ENCODE results near the gene GPR119.

DNA sequence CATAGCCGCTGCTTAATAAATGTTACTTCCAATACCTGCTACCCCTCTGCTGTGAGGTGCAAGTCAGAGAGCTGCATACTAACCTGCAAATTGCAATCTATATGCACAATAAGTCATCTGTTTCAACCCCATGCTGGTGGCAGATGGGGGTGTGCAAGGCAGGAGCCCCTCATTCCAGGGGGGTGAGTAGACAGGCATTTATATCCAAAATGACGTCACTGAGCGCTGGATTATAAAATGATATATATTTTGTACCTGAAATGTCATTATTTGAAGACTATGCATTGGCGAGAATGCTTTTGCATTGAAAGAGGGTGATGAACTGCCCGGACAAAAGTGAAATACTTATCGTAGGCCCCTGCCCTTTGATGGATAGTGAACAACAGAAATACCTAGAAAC, 41.1 kb upstream of the GPR119 start:
- TF ChIP-seq JUN (CRISPR knock-in tag; IDR thresholded peaks at IDR 0.05), result no peak
- TF ChIP-seq ELF4 (CRISPR knock-in tag; IDR thresholded peaks at IDR 0.05; ENCODE audit: low read depth), result no peak
- TF ChIP-seq, protein P1, sequence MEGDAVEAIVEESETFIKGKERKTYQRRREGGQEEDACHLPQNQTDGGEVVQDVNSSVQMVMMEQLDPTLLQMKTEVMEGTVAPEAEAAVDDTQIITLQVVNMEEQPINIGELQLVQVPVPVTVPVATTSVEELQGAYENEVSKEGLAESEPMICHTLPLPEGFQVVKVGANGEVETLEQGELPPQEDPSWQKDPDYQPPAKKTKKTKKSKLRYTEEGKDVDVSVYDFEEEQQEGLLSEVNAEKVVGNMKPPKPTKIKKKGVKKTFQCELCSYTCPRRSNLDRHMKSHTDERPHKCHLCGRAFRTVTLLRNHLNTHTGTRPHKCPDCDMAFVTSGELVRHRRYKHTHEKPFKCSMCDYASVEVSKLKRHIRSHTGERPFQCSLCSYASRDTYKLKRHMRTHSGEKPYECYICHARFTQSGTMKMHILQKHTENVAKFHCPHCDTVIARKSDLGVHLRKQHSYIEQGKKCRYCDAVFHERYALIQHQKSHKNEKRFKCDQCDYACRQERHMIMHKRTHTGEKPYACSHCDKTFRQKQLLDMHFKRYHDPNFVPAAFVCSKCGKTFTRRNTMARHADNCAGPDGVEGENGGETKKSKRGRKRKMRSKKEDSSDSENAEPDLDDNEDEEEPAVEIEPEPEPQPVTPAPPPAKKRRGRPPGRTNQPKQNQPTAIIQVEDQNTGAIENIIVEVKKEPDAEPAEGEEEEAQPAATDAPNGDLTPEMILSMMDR (IDR thresholded peaks at IDR 0.05), result no peak
- TF ChIP-seq NFYB (CRISPR knock-in tag; conservative IDR thresholded peaks at IDR 0.05; ENCODE audit: low read depth), result no peak
- TF ChIP-seq, protein P2, sequence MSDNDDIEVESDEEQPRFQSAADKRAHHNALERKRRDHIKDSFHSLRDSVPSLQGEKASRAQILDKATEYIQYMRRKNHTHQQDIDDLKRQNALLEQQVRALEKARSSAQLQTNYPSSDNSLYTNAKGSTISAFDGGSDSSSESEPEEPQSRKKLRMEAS (CRISPR knock-in tag; IDR thresholded peaks at IDR 0.05), result no peak
- no peak for TF ChIP-seq CREB1 (CRISPR knock-in tag; IDR thresholded peaks at IDR 0.05)
- TF ChIP-seq, protein P3, sequence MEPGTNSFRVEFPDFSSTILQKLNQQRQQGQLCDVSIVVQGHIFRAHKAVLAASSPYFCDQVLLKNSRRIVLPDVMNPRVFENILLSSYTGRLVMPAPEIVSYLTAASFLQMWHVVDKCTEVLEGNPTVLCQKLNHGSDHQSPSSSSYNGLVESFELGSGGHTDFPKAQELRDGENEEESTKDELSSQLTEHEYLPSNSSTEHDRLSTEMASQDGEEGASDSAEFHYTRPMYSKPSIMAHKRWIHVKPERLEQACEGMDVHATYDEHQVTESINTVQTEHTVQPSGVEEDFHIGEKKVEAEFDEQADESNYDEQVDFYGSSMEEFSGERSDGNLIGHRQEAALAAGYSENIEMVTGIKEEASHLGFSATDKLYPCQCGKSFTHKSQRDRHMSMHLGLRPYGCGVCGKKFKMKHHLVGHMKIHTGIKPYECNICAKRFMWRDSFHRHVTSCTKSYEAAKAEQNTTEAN (CRISPR knock-in tag; IDR thresholded peaks at IDR 0.05), result no peak
- TF ChIP-seq, protein P4, sequence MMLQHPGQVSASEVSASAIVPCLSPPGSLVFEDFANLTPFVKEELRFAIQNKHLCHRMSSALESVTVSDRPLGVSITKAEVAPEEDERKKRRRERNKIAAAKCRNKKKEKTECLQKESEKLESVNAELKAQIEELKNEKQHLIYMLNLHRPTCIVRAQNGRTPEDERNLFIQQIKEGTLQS (CRISPR knock-in tag; conservative IDR thresholded peaks at IDR 0.05), result no peak
- TF ChIP-seq ESRRA (CRISPR knock-in tag; IDR thresholded peaks at IDR 0.05; ENCODE audit: borderline replicate concordance), result no peak
- TF ChIP-seq CBFB (CRISPR knock-in tag; IDR thresholded peaks at IDR 0.05; ENCODE audit: low read depth), result no peak
- TF ChIP-seq, protein P5, sequence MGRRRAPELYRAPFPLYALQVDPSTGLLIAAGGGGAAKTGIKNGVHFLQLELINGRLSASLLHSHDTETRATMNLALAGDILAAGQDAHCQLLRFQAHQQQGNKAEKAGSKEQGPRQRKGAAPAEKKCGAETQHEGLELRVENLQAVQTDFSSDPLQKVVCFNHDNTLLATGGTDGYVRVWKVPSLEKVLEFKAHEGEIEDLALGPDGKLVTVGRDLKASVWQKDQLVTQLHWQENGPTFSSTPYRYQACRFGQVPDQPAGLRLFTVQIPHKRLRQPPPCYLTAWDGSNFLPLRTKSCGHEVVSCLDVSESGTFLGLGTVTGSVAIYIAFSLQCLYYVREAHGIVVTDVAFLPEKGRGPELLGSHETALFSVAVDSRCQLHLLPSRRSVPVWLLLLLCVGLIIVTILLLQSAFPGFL (CRISPR knock-in tag; IDR thresholded peaks at IDR 0.05; ENCODE audit: borderline replicate concordance), result no peak
- no peak for TF ChIP-seq RELA (CRISPR knock-in tag; IDR thresholded peaks at IDR 0.05; ENCODE audit: borderline replicate concordance)
- TF ChIP-seq, protein P6, sequence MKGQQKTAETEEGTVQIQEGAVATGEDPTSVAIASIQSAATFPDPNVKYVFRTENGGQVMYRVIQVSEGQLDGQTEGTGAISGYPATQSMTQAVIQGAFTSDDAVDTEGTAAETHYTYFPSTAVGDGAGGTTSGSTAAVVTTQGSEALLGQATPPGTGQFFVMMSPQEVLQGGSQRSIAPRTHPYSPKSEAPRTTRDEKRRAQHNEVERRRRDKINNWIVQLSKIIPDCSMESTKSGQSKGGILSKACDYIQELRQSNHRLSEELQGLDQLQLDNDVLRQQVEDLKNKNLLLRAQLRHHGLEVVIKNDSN (CRISPR knock-in tag; IDR thresholded peaks at IDR 0.05), result no peak
